ENCODE measurements around the gene SLC25A25. TPM values are rescaled to one million over a fixed set of nuclear protein-coding genes. Genes with fewer than 3 reads are reported as not detected.
"Not testable (repeated sequence)": the region's sequence is repeated elsewhere in the genome, so short reads cannot be mapped to it uniquely, and the experiment has no call there.

Gene SLC25A25
- total RNA-seq, 4 donors from 2014 or later = 21.9 to 42.0 (median 30.8) TPM

GRCh38 chr9:128128836-128129590, 61.0 kb downstream of the SLC25A25 start:
- H3K36me3 ChIP-seq = peaks cover 0 to 4% of the 10 kb centered on the region in 2 donors
- intact Hi-C loops (cut with DNase I) = no loop called here
- no peak for TF ChIP-seq POLR2A (IDR thresholded peaks at IDR 0.05)
- TF ChIP-seq, protein P1, sequence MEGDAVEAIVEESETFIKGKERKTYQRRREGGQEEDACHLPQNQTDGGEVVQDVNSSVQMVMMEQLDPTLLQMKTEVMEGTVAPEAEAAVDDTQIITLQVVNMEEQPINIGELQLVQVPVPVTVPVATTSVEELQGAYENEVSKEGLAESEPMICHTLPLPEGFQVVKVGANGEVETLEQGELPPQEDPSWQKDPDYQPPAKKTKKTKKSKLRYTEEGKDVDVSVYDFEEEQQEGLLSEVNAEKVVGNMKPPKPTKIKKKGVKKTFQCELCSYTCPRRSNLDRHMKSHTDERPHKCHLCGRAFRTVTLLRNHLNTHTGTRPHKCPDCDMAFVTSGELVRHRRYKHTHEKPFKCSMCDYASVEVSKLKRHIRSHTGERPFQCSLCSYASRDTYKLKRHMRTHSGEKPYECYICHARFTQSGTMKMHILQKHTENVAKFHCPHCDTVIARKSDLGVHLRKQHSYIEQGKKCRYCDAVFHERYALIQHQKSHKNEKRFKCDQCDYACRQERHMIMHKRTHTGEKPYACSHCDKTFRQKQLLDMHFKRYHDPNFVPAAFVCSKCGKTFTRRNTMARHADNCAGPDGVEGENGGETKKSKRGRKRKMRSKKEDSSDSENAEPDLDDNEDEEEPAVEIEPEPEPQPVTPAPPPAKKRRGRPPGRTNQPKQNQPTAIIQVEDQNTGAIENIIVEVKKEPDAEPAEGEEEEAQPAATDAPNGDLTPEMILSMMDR (IDR thresholded peaks at IDR 0.05) = no peak
- peak overlapping the region in 2 of 3 donors; percentile 89 to 98 for H3K27ac ChIP-seq
- H3K4me3 ChIP-seq (replicated peaks in 1 of 3) = peak overlapping the region; percentile 63 to 97 (median 87)
- no peaks in the 10 kb centered on the region for H3K27me3 ChIP-seq
- DNase-seq = no peak
- 70 to 73% methylated on average over 23 to 27 of the region's 29 CpGs for WGBS, 2 donors
- H3K9me3 ChIP-seq = no peaks in the 10 kb centered on the region
- peaks cover 22 to 25% of the 10 kb centered on the region in 2 donors for H3K4me1 ChIP-seq

DNA sequence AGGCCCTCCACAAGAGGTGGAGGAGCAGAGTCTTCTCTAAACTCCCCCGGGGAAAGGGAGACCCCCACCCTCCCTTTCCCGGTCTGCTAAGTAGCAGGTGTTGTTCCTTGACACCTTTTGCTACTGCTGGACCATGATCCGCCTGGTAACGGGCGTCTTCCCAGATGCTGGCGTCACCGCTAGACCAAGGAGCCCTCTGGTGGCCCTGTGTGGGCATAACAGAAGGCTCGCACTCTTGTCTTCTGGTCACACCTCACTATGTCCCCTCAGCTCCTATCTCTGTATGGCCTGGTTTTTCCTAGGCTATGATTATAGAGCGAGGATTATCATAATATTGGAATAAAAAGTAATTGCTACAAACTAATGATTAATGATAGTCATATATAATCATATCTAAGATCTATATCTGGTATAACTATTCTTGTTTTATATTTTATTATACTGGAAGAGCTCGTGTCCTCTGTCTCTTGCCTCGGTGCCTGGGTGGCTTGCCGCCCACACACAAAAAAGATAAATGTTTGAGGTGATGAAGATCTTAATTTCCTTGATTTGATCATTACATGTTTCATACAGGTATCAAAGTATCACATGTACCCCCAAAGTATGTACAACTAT, 62.1 kb downstream of the SLC25A25 start:
- TF ChIP-seq, protein P1 (IDR thresholded peaks at IDR 0.05) = peak in 4 of 6 experiments; percentile 22 to 53 (median 25)
- H3K27ac ChIP-seq; H3K9me3 ChIP-seq; intact Hi-C loops (cut with DNase I); H3K27me3 ChIP-seq; H3K36me3 ChIP-seq; H3K4me3 ChIP-seq (replicated peaks in 1 of 3): not testable (repeated sequence)
- DNase-seq = peak; percentile 65 to 68
- peaks cover 22 to 25% of the 10 kb centered on the region in 2 donors for H3K4me1 ChIP-seq
- WGBS, 2 donors = 28 to 29% methylated on average over 10 to 12 of the region's 12 CpGs

DNA sequence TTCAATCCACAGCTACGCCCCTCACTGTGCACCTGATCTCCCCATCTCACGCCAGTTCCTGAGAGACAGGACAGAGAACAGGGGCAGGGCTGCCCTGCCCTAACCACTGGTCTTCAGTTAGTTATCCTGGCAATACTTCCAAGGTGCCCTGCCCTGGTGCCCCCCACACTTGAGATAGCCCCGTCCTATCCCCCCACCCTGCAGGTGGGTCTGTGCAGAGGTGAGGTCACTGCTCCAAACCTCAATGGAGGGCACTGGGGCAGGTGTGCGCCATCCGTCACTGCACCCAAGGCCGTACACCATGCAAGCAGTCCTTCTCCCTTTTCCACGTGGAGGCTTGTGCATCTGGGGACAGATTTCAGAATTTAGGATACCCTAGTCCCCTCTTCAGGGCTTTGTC, 62.6 kb downstream of the SLC25A25 start:
- H3K36me3 ChIP-seq; H3K27me3 ChIP-seq; H3K27ac ChIP-seq; H3K4me3 ChIP-seq (replicated peaks in 1 of 3); intact Hi-C loops (cut with DNase I); H3K9me3 ChIP-seq; DNase-seq: not testable (repeated sequence)
- H3K4me1 ChIP-seq = peaks cover 21 to 22% of the 10 kb centered on the region in 2 donors
- 47 to 52% methylated on average over 3 to 6 of the region's 7 CpGs for WGBS, 2 donors

DNA sequence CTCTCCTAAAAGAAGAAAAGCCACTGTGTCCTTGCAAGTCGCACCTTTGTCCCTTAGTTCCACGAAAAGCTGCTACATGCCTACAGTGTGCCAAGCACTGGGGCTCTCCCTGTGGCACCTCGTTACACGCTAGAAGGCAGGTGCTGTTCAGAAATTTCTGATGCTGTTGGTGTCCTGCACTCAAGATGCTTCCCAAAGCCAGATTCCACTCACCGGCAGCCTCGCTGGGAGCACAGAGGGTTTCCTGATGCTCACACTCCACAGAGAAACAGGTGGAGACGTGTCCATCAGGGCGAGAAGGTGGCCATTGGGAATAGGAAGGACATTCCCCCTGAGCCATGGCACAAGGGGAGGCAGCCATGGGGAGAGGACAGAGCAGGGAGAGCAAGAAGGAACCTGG, 63.3 kb downstream of the SLC25A25 start:
- peaks cover 14 to 15% of the 10 kb centered on the region in 2 donors for H3K4me1 ChIP-seq
- H3K27me3 ChIP-seq; H3K4me3 ChIP-seq (replicated peaks in 1 of 3); DNase-seq; intact Hi-C loops (cut with DNase I); H3K27ac ChIP-seq; H3K9me3 ChIP-seq; H3K36me3 ChIP-seq: not testable (repeated sequence)
- WGBS, 2 donors = 89 to 91% methylated on average over 8 of the region's 8 CpGs

DNA sequence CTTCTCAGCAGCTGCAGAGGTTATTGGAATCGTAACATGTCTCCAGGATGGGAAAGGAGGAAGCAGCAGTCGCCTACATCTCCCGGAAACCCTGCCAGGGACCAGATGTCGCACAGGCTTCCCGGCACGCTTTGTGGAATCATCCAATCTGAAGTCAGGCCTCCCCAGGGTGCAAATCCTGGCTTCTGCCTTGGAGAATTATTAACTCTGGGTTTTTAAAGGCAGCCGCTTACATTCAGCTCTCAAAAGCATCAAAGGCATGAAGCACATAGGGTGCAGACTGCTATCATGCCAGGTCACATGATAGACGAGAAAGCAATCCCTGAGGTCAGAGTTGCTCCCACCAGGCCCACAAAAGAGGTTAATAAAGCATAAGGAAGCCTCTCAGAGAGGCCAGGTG, 64.1 kb downstream of the SLC25A25 start:
- 54 to 59% methylated on average over 8 of the region's 8 CpGs for WGBS, 2 donors
- H3K27me3 ChIP-seq; H3K36me3 ChIP-seq; intact Hi-C loops (cut with DNase I); H3K27ac ChIP-seq; H3K9me3 ChIP-seq; H3K4me3 ChIP-seq (replicated peaks in 1 of 3); DNase-seq; H3K4me1 ChIP-seq: not testable (repeated sequence)

DNA sequence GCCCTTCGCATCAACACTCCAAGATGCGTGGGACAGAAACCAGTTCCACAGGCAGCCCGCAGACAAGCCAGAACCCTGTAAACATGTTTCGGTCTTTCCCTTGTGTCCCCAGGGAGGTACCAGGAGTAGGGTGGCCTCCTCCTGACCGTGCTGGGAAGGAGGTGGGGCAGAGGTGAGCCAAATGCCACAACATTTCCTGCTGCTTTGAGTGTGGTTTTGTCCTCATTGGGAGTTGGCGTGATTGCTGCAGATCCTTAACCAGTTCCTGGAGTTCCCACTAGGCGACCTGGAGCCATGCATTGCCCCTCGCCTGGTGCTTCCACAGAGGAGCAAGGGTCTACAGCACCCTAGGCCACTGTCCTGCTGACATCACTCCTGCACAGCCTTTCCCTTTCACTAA, 67.5 kb downstream of the SLC25A25 start:
- 78 to 92% methylated on average over 8 of the region's 8 CpGs for WGBS, 2 donors
- H3K27me3 ChIP-seq; DNase-seq; H3K27ac ChIP-seq; H3K4me1 ChIP-seq; H3K4me3 ChIP-seq (replicated peaks in 1 of 3); intact Hi-C loops (cut with DNase I); H3K9me3 ChIP-seq; H3K36me3 ChIP-seq: not testable (repeated sequence)
